ENCODE measurements around the gene UBE2E2.

DNA sequence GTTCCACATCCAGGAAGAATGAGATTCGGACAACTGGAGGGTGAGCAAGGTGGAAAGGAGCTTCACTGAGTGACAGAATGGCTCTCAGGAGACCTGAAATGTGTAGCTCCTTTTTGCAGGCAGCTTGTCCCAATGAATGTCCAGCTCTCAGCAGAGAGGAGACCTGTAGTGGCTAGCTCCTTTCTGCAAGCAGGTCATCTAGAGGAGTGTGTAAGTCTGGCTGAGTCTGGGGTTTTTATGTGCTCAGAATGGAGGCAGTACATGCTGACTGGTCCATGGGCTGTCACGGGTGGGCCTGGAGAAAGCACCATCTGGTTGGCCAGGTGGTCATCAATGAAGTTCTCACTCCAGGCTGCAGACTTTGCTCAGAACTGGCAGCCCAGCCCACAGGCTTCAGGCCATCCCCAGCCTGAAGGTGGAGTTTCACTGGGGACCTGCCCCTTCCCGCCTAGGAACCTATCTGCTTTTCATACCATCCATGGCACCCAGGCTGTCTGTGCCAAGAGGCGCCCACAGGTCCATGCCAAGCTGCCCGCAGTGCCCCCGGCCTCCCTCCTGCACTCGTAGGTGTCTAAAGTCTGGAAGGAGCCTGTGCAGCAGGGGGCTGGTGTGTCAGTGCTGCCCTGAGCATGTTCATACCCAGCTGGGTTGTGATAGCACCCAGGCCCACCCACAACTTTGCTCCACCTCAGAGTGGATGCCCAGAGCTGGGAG lies 276.6 kb downstream of the UBE2E2 start:
- no peak for TF ChIP-seq ZNF274 (IDR thresholded peaks at IDR 0.05; ENCODE audit: low read depth, low read length)
- no peak for TF ChIP-seq SUZ12 (IDR thresholded peaks at IDR 0.05; ENCODE audit: extremely low read depth, insufficient read depth, insufficient read length)
- TF ChIP-seq YY1 (IDR thresholded peaks at IDR 0.05; ENCODE audit: insufficient read depth, insufficient read length), result no peak

Measured in NT2/D1 (cell line).